GM19468 (cell line): Measurements from ENCODE around the gene RPL22.

Source experiments
- ATAC-seq: cut with Tn5 transposase; IDR thresholded peaks from one replicate; pipeline ENCODE4 v1.9.1; 2021; ENCODE audit warnings: mild to moderate bottlenecking, moderate library complexity, moderate number of reproducible peaks; ENCODE audit not compliant: unreplicated experiment; ENCODE audit errors: extremely low read depth

Gene RPL22

GRCh38 chr1:6140413-6140812 lies 59.0 kb downstream of the RPL22 start:
- ATAC-seq = no peak

GRCh38 chr1:6137758-6138157 lies 61.6 kb downstream of the RPL22 start:
- ATAC-seq = no peak

GRCh38 chr1:6136516-6137220 lies 62.7 kb downstream of the RPL22 start:
- no peak for ATAC-seq
